ENCODE data around the gene SMC5. TPM values are rescaled to one million over a fixed set of nuclear protein-coding genes. Genes with fewer than 3 reads are reported as not detected.

The SMC5 gene
- total RNA-seq, 4 donors from 2014 or later = 16.2 to 250 (median 20.5) TPM

- H3K4me3 ChIP-seq = peak overlapping the region; percentile 66 to 97 (median 90)
- DNase-seq = no peak
- H3K36me3 ChIP-seq = peaks cover 0 to 3% of the 10 kb centered on the region in 2 donors
- in situ Hi-C loops (cut with MboI; ENCODE audit: low sequenced_read_pairs in 4 of 4) = loop anchor here in 1 of 4 donors (25.0 kb wide), 1 partner anchor 497 kb away; the partner anchor contains the start of gene PTAR1
- TF ChIP-seq POLR2A (IDR thresholded peaks at IDR 0.05) (no peak), CTCF (IDR thresholded peaks at IDR 0.05 in 4 of 5, conservative IDR thresholded peaks at IDR 0.05 in 1 of 5) (no peak)
- H3K4me1 ChIP-seq = peaks cover 43 to 46% of the 10 kb centered on the region in 2 donors
- no peaks in the 10 kb centered on the region for H3K27me3 ChIP-seq
- intact Hi-C loops (cut with DNase I; ENCODE audit: low total_unique reads) = loop anchor here (2.0 to 5.0 kb wide), 3 partner anchors 223 to 1651 kb away; partner anchors contain the start of genes ABHD17B and C9orf85
- no peaks in the 10 kb centered on the region for H3K9me3 ChIP-seq
- no peak for ATAC-seq
- peak overlapping the region; percentile 87 to 95 (median 94) for H3K27ac ChIP-seq
Observed at GRCh38 chr9:70259512-70259802, 679 bp downstream of the SMC5 start.

GRCh38 chr9:70260007-70260443 lies 1.2 kb downstream of the SMC5 start:
- Histone ChIP-seq H3K27ac (peak overlapping the region; percentile 87 to 95 (median 94)), H3K27me3 (no peaks in the 10 kb centered on the region), H3K9me3 (no peaks in the 10 kb centered on the region), H3K36me3 (peaks cover 0 to 8% of the 10 kb centered on the region in 2 donors), H3K4me1 (peaks cover 43 to 48% of the 10 kb centered on the region in 2 donors), H3K4me3 (peak overlapping the region; percentile 66 to 97 (median 90))
- intact Hi-C loops (cut with DNase I; ENCODE audit: low total_unique reads) = loop anchor here (5.0 to 10.0 kb wide), 3 partner anchors 155 to 503 kb away; partner anchors contain the start of gene KLF9
- DNase-seq (no peak), ATAC-seq (no peak)
- TF ChIP-seq CTCF (IDR thresholded peaks at IDR 0.05 in 4 of 5, conservative IDR thresholded peaks at IDR 0.05 in 1 of 5) = no peak
- TF ChIP-seq POLR2A (IDR thresholded peaks at IDR 0.05) = no peak
- in situ Hi-C loops (cut with MboI; ENCODE audit: low sequenced_read_pairs in 4 of 4) = loop anchor here in 3 of 4 donors (10.0 to 25.0 kb wide), 3 partner anchors 335 to 498 kb away; partner anchors contain the start of gene PTAR1 (in 1 of the 3)

- no peak for ATAC-seq
Observed at GRCh38 chr9:70260606-70261005, 1.8 kb downstream of the SMC5 start.

DNA sequence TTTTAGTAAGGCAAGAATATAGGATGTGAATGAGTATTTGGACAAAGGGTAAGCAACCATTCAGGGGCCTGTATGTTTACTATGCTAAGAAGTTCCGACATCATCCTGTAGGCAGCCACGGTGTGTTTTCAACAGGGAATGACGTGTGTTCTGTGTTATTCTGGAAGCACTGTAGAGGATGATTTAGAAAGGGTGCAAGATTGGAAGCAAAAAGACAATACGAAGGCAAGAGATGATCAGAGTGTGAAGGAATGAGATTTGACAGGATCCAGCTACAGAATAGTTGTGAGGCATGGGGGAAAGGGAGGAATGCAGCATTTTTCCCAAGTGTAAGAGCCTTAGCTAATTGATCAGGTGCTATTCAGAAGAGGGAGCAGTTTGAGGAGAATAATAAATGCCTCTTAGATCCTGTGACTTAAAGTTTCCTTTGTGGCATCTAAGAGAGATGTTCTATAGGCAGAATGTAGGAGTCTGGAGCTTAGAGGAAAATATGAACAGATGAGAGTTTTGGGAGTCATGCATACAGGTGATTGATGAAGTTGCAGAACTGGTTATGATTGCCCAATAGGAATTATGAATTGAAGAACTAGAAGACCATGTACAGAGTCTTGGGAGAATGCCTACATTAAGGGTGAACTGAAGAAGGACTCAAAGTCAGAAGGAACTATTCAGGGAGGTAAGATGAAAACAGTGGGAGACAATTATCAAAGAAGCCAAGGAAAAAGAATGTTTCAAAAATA lies 2.5 kb downstream of the SMC5 start:
- H3K36me3 ChIP-seq = peaks cover 0 to 21% of the 10 kb centered on the region in 2 donors
- peaks cover 43 to 46% of the 10 kb centered on the region in 2 donors for H3K4me1 ChIP-seq
- in situ Hi-C loops (cut with MboI; ENCODE audit: low sequenced_read_pairs in 4 of 4) = loop anchor here in 3 of 4 donors (10.0 to 25.0 kb wide), 3 partner anchors 334 to 499 kb away; partner anchors contain the start of gene PTAR1 (in 1 of the 3)
- no peaks in the 10 kb centered on the region for H3K9me3 ChIP-seq
- TF ChIP-seq CTCF (IDR thresholded peaks at IDR 0.05 in 4 of 5, conservative IDR thresholded peaks at IDR 0.05 in 1 of 5) = no peak
- no peak for TF ChIP-seq POLR2A (IDR thresholded peaks at IDR 0.05)
- ATAC-seq (no peak), DNase-seq (no peak)
- peak overlapping the region in 3 of 4 donors; percentile 8 to 95 (median 94) for H3K27ac ChIP-seq
- intact Hi-C loops (cut with DNase I; ENCODE audit: low total_unique reads) = loop anchor here (5.0 to 10.0 kb wide), 3 partner anchors 154 to 504 kb away; partner anchors contain the start of gene KLF9
- H3K4me3 ChIP-seq = no peak overlapping the region
- H3K27me3 ChIP-seq = no peaks in the 10 kb centered on the region

More at GRCh38 chr9:70260606-70261005, 1.8 kb downstream of the SMC5 start:
- Histone ChIP-seq H3K4me1 (peaks cover 43 to 48% of the 10 kb centered on the region in 2 donors), H3K27me3 (no peaks in the 10 kb centered on the region), H3K9me3 (no peaks in the 10 kb centered on the region), H3K4me3 (peak overlapping the region in 2 of 4 donors; percentile 10 to 94), H3K27ac (peak overlapping the region; percentile 7 to 95 (median 51)), H3K36me3 (peaks cover 0 to 14% of the 10 kb centered on the region in 2 donors)
- intact Hi-C loops (cut with DNase I; ENCODE audit: low total_unique reads) = loop anchor here (5.0 to 10.0 kb wide), 3 partner anchors 154 to 503 kb away; partner anchors contain the start of gene KLF9
- in situ Hi-C loops (cut with MboI; ENCODE audit: low sequenced_read_pairs in 4 of 4) = loop anchor here in 3 of 4 donors (10.0 to 25.0 kb wide), 3 partner anchors 334 to 498 kb away; partner anchors contain the start of gene PTAR1 (in 1 of the 3)
- no peak for TF ChIP-seq POLR2A (IDR thresholded peaks at IDR 0.05)
- TF ChIP-seq CTCF (IDR thresholded peaks at IDR 0.05 in 4 of 5, conservative IDR thresholded peaks at IDR 0.05 in 1 of 5) = no peak
- no peak for DNase-seq

All from gastrocnemius medialis (tissue), 4 donors.